ENCODE data around the gene MYMX.

- TF ChIP-seq CTCF (IDR thresholded peaks at IDR 0.05; ENCODE audit: insufficient read depth, low read depth, low read length), result no peak
- TF ChIP-seq EZH2 (IDR thresholded peaks at IDR 0.05; ENCODE audit: insufficient read depth, low read length), result no peak
Observed at GRCh38 chr6:44183783-44184182, 32.9 kb upstream of the MYMX start.
